B cell (primary cell): Measurements from ENCODE around the gene PTAR1. TPM values are rescaled to one million over a fixed set of nuclear protein-coding genes. Genes with fewer than 3 reads are reported as not detected.

Experiments used
- ATAC-seq: fragments of 200-7000 bp; cut with Tn5 transposase; one replicate; pipeline ENCODE4 v1.10.0; 2021; ENCODE audit warnings: low read depth, mild to moderate bottlenecking, moderate number of reproducible peaks, moderate library complexity
- CTCF ChIA-PET: fragments of 350-600 bp; sonication (Branson Sonifier 250); formaldehyde crosslinking; loops from one replicate; lab custom pipeline; 2021; ENCODE audit warnings: antibody characterized with exemption, inconsistent platforms; lab: Charles Lee
- POLR2A ChIA-PET: fragments of 350-600 bp; sonication (Branson Sonifier 250); formaldehyde crosslinking; loops from one replicate; lab custom pipeline; 2021; ENCODE audit warnings: antibody characterized with exemption; lab: Charles Lee
- DNase-seq: peaks from one replicate; pipeline ENCODE4 v3.0.0; 2013
- H2AFZ ChIP-seq: 2 replicates; pipeline ENCODE4 v1.6.1; 2012; ENCODE audit warnings: mild to moderate bottlenecking, low read depth, low read length; ENCODE audit not compliant: insufficient read depth, poor library complexity, severe bottlenecking
- H3K27ac ChIP-seq, 2 donors: 1 replicate in 1 of 2; 2 replicates in 1 of 2; pipeline ENCODE4 v1.5.1; 2012 to 2013; ENCODE audit warnings: low read length in 2 of 2, mild to moderate bottlenecking in 2 of 2, moderate library complexity in 1 of 2
- H3K27me3 ChIP-seq, 4 experiments: fragments of 200-600 bp in 1 of 4; sonication (generic) in 1 of 4; replicated peaks in 1 of 4; 1 replicate in 2 of 4; 2 replicates in 2 of 4; pipeline versions ENCODE4 v1.6.1 to v1.7.0; 2013 to 2016; ENCODE audit warnings: low read length in 3 of 4, mild to moderate bottlenecking in 2 of 4, mixed read lengths in 1 of 4, moderate library complexity in 1 of 4; ENCODE audit not compliant: insufficient read depth in 4 of 4, control insufficient read depth in 3 of 4; ENCODE audit errors: control extremely low read depth in 1 of 4
- H3K36me3 ChIP-seq, 2 experiments: replicated peaks in 1 of 2; 1 replicate in 1 of 2; 2 replicates in 1 of 2; pipeline versions ENCODE4 v1.6.1 to v1.7.1; 2013; ENCODE audit warnings: low read length in 1 of 2; ENCODE audit not compliant: insufficient read depth in 2 of 2, control insufficient read depth in 1 of 2; ENCODE audit errors: control extremely low read depth in 1 of 2, extremely low read depth in 1 of 2
- H3K4me1 ChIP-seq, 2 donors: fragments of 200-600 bp in 1 of 2; sonication (generic) in 1 of 2; 1 replicate in 1 of 2; 2 replicates in 1 of 2; pipeline versions ENCODE4 v1.5.1 to v1.6.1; 2013 to 2017; ENCODE audit warnings: low read length in 2 of 2; ENCODE audit not compliant: control insufficient read depth in 2 of 2, insufficient read depth in 2 of 2
- H3K4me2 ChIP-seq: replicated peaks from 2 replicates; pipeline ENCODE3; 2012; ENCODE audit warnings: mild to moderate bottlenecking, low read depth, low read length; ENCODE audit not compliant: poor library complexity, severe bottlenecking
- H3K4me3 ChIP-seq, 5 experiments: fragments of 200-600 bp in 1 of 5; sonication (generic) in 1 of 5; 1 replicate in 3 of 5; 2 replicates in 2 of 5; pipeline versions ENCODE4 v1.5.1 to v1.7.0; 2011 to 2016; ENCODE audit warnings: low read length in 4 of 5, mild to moderate bottlenecking in 4 of 5, low read depth in 2 of 5, control low read depth in 1 of 5, moderate library complexity in 1 of 5; ENCODE audit not compliant: insufficient read depth in 1 of 5; ENCODE audit errors: control extremely low read depth in 1 of 5, extremely low read depth in 1 of 5
- H3K79me2 ChIP-seq: fragments of 200-600 bp; sonication (generic); one replicate; pipeline ENCODE4 v1.6.0; 2016; ENCODE audit warnings: low read length; ENCODE audit not compliant: control insufficient read depth, insufficient read depth
- H3K9ac ChIP-seq: fragments of 200-600 bp; sonication (generic); 2 replicates; pipeline ENCODE4 v1.6.1; 2017; ENCODE audit warnings: mild to moderate bottlenecking, low read length, moderate library complexity
- H3K9me3 ChIP-seq, 3 donors: one replicate each; pipeline versions ENCODE4 v1.6.1 to v1.7.1; 2013; ENCODE audit warnings: low read length in 2 of 3; ENCODE audit not compliant: control insufficient read depth in 2 of 3, insufficient read depth in 1 of 3; ENCODE audit errors: control extremely low read depth in 1 of 3
- H4K20me1 ChIP-seq: 2 replicates; pipeline ENCODE4 v1.6.0; 2012; ENCODE audit warnings: mild to moderate bottlenecking, low read length; ENCODE audit not compliant: insufficient read depth, control insufficient read depth, poor library complexity, severe bottlenecking
- H3K27ac Mint-ChIP-seq: one replicate; pipeline ENCODE4 v1.8.0; 2021; ENCODE audit warnings: mixed read lengths
- H3K27me3 Mint-ChIP-seq: one replicate; pipeline ENCODE4 v1.8.0; 2021; ENCODE audit warnings: mixed read lengths
- H3K4me1 Mint-ChIP-seq: one replicate; pipeline ENCODE4 v1.8.0; 2021; ENCODE audit warnings: mixed read lengths
- H3K4me3 Mint-ChIP-seq: one replicate; pipeline ENCODE4 v1.8.0; 2021; ENCODE audit warnings: mixed read lengths
- H3K9me3 Mint-ChIP-seq: one replicate; pipeline ENCODE4 v1.8.0; 2022; ENCODE audit warnings: mixed read lengths; ENCODE audit not compliant: insufficient read depth
- EZH2 ChIP-seq: IDR thresholded peaks from 2 replicates; pipeline ENCODE4 v1.6.1; 2012; ENCODE audit warnings: borderline replicate concordance, low read depth, mild to moderate bottlenecking, moderate library complexity, low read length; ENCODE audit not compliant: insufficient read depth, poor library complexity, severe bottlenecking
- WGBS: methylation state at CpG from one replicate; pipeline ENCODE4 v1.1.5; 2013; ENCODE audit warnings: missing lambda C conversion rate; ENCODE audit not compliant: insufficient coverage; 5-methylcytosine and 5-hydroxymethylcytosine counted together
- intact Hi-C: fragments of 100-400 bp; cut with micrococcal nuclease; formaldehyde crosslinking; loops from one replicate; pipeline ENCODE4 v1.10.0; 2022
- polyA plus RNA-seq: library from polyadenylated mRNA; depleted of rRNA; stranded (reverse); fragments of >200 nt; gene quantifications from 2 replicates; pipeline ENCODE4 v1.2.3, GENCODE V29; 2012
- total RNA-seq, 2 donors: library from RNA; stranded (reverse); fragments of 120-200 nt in 1 of 2; gene quantifications; 1 replicate in 1 of 2; 2 replicates in 1 of 2; pipeline versions ENCODE4 v1.2.3 to v1.2.4, GENCODE V29; 2013 to 2022
- TF ChIP-seq, protein P1 (sequence below): fragments of 200-600 bp; IDR thresholded peaks from one replicate; pipeline ENCODE4 v1.8.0; 2022; ENCODE audit warnings: antibody characterized with exemption, mild to moderate bottlenecking

Gene PTAR1
- total and polyA plus RNA-seq, 2 donors (not counting 1 experiment from before 2014, with no cell fraction given), result 20.5 to 72.1 TPM

DNA sequence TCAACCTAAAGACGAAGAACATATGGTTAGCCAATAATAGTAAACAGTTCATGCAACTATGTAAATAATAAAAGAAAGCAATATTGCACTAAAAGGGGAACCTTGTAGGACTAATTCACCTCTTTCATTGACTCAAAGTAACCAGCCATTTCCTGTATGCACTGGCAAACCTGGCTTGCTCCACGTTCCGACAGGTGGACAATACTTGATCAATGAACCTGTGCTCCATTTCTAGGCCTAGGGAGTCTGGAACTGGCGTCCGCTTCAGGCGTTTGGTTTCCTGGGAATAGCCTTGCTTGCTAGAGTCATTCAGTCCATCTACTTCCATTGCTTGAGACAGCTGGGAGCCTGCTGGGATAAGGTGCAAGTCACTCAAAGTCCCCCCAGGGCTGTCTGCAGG lies 41.6 kb downstream of the PTAR1 start:
- intact Hi-C loops, result no loop called here
- Histone ChIP-seq H3K4me3 (no peak overlapping the region), H3K9me3 (no peaks in the 10 kb centered on the region), H3K4me1 (no peaks in the 10 kb centered on the region), H3K9ac (no peak overlapping the region), H3K27me3 (no peaks in the 10 kb centered on the region), H3K27ac (no peak overlapping the region), H4K20me1 (no peaks in the 10 kb centered on the region), H3K79me2 (no peaks in the 10 kb centered on the region), H3K36me3 (peaks cover 5 to 37% of the 10 kb centered on the region in 2 experiments), H2AFZ (no peak overlapping the region), H3K4me2 (no peak overlapping the region)
- H3K27ac Mint-ChIP-seq, result no peak overlapping the region
- H3K4me3 Mint-ChIP-seq, result no peak overlapping the region
- no peaks in the 10 kb centered on the region for H3K4me1 Mint-ChIP-seq
- ChIA-PET POLR2A (no interaction called here), CTCF (no interaction called here)
- H3K27me3 Mint-ChIP-seq, result no peaks in the 10 kb centered on the region
- no peak for TF ChIP-seq EZH2
- TF ChIP-seq, protein P1, sequence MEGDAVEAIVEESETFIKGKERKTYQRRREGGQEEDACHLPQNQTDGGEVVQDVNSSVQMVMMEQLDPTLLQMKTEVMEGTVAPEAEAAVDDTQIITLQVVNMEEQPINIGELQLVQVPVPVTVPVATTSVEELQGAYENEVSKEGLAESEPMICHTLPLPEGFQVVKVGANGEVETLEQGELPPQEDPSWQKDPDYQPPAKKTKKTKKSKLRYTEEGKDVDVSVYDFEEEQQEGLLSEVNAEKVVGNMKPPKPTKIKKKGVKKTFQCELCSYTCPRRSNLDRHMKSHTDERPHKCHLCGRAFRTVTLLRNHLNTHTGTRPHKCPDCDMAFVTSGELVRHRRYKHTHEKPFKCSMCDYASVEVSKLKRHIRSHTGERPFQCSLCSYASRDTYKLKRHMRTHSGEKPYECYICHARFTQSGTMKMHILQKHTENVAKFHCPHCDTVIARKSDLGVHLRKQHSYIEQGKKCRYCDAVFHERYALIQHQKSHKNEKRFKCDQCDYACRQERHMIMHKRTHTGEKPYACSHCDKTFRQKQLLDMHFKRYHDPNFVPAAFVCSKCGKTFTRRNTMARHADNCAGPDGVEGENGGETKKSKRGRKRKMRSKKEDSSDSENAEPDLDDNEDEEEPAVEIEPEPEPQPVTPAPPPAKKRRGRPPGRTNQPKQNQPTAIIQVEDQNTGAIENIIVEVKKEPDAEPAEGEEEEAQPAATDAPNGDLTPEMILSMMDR, result no peak
- no peak for ATAC-seq
- DNase-seq, result no peak
- WGBS, result 100% methylated on average over 5 of the region's 6 CpGs
- H3K9me3 Mint-ChIP-seq, result no peaks in the 10 kb centered on the region

DNA sequence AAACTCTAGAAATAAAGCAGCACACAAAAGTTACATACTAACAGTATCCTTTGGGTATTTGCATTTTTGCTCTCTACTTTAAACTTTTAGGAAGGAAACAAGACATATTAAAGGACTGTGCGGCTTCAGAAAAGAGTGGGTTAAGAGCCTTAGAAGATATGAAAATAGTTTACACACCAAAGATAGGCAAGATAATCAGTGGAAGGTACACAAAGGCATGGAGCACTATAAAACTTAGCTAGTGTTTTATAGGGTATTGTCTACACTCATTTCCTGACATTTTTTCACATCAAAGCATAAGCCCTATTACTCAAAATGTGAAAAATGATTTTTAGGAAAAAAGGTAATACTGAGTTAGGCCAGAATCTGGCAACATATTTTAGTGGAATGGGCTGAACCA lies 44.0 kb downstream of the PTAR1 start:
- no peaks in the 10 kb centered on the region for H3K9me3 Mint-ChIP-seq
- no peak for TF ChIP-seq EZH2
- TF ChIP-seq, protein P1, result no peak
- no CpG with 5 or more reads among the region's 1 CpG for WGBS
- ChIA-PET CTCF (no interaction called here), POLR2A (no interaction called here)
- ATAC-seq, result no peak
- Histone ChIP-seq H4K20me1 (no peaks in the 10 kb centered on the region), H3K36me3 (peaks cover 0 to 28% of the 10 kb centered on the region in 2 experiments), H3K27ac (no peak overlapping the region), H3K27me3 (no peaks in the 10 kb centered on the region), H3K4me1 (no peaks in the 10 kb centered on the region), H3K9ac (no peak overlapping the region), H3K4me2 (no peak overlapping the region), H3K9me3 (no peaks in the 10 kb centered on the region), H3K79me2 (no peaks in the 10 kb centered on the region), H3K4me3 (no peak overlapping the region), H2AFZ (no peak overlapping the region)
- no peak for DNase-seq
- H3K27me3 Mint-ChIP-seq, result no peaks in the 10 kb centered on the region
- intact Hi-C loops, result no loop called here
- no peak overlapping the region for H3K4me3 Mint-ChIP-seq
- H3K4me1 Mint-ChIP-seq, result no peaks in the 10 kb centered on the region
- H3K27ac Mint-ChIP-seq, result no peak overlapping the region
